ENCODE data around the gene MICB.
"Not testable (repeated sequence)": the region's sequence is repeated elsewhere in the genome, so short reads cannot be mapped to it uniquely, and the experiment has no call there.

MICB gene

GRCh38 chr6:31497531-31498476 is at the start of gene MICB:
Gene MICB, plus strand, starts transcription at chr6:31498145. Its CDS starts 49 bp downstream, at chr6:31498194.
- peak in 27 of 56 donors; percentile 4 to 70 (median 24) for DNase-seq

GRCh38 chr6:31450751-31451150 is 47.2 kb upstream of the MICB start:
- DNase-seq: no peak

- no peak for DNase-seq
Observed at GRCh38 chr6:31452859-31453258, 45.1 kb upstream of the MICB start.

DNA sequence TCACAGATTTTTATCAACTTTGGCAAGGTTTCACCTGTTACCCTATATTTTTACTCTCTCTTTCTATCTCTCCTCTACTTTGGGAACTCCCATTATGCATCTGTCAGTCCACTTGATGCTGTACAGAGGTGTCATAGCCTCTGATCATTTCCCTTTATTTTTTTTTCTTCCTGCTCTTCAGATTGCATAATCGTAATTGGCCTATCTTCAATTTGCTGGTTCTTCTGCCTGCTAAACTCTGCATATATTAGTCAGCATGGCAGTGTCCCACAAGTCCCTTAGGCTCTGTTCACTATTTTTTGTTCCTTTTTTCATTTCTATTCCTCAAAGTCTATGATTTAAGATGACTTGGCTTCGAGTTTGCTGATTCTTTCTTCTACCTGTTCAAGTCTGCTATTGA is 44.7 kb upstream of the MICB start:
- DNase-seq: no peak

DNA sequence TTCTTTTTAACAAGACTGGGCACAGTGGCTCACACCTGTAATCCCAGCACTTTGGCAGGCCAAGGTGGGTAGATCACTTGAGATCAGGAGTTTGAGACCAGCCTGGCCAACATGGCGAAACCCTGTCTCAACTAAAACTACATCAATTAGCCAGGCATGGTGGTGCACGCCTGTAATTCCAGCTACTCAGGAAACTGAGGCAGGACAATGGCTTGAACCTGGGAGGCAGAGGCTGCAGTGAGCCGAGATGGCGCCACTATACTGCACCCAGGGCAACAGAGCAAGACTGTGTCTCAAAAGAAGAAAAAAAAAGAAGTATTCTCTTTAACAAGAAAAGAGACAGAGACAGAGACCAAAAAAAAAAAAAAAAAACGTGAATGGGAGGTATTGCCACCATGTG is 38.1 kb upstream of the MICB start:
- DNase-seq: not testable (repeated sequence)

DNA sequence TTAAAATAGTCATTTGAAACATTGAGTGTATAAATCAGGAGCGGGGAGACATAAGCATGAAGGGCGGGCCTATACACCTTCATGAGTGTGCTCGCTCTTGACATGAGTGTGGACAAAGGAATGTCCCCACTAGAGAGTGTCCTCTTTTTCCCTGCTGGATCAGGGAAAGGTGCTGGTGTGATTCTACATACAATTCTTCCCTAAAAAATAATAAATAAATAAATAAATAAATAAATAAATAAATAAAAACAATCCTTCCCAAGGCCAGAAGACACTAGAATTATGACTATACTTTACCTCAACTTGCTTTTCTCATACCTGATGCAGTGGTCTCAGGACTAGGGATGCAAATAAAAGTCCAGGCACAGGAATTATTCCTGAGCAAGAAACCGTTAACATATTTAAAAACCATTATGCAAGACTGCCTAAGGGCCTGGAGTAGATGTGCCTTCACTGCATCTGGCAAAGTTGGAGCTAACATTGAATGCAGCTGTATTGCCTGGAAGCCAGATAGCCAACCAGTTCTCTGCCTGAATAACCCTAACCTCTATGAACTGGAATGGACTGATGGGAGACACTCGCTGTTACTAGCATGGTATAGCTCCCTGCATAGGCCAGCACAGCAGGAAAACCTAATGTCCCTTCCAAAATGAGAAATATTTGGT is 37.5 kb upstream of the MICB start:
- no peak for DNase-seq

DNA sequence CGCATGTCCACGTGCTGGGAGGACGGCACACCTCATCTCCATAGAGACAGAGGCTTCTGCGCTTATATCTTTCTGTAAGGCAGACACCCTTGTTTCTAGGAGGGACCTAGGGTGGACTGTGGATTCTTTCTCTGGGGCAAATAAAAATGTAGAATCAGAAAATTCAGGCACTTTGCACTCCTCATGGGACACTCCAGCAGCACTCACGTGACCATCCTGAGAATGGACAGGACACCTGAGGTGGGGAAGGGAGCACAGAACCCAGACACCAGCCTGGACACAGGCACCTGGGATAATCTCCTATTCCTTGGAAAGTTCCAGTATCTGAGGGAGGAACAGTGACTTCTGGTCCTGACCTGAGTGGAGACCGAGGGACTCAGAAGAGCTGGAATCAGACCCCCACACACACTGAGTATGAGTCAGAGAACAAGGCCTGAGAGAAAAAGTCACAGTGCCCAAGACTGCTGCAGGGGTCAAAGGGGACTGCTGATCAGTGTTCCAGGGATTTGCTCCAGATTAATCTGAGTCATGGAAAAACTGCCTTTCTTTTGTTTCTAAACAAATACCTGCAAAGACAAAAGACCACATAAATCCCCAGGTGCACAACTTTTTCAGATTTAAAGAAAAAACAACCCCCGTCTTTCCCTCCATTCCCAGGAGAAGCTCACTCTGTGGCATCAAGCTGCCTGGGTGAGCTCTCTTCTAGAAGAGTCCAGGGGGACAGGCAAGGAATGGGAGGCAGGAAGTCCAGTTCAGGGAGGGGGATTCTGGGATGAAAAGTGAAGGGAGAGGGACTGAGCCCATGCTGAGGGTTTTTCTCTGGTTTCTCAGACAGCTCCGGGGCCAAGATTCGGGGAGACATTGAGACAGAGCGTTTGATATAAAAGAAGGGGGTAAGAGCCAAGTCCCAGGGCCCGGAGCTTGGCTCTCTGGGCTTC is 35.6 kb upstream of the MICB start:
- DNase-seq: no peak

DNA sequence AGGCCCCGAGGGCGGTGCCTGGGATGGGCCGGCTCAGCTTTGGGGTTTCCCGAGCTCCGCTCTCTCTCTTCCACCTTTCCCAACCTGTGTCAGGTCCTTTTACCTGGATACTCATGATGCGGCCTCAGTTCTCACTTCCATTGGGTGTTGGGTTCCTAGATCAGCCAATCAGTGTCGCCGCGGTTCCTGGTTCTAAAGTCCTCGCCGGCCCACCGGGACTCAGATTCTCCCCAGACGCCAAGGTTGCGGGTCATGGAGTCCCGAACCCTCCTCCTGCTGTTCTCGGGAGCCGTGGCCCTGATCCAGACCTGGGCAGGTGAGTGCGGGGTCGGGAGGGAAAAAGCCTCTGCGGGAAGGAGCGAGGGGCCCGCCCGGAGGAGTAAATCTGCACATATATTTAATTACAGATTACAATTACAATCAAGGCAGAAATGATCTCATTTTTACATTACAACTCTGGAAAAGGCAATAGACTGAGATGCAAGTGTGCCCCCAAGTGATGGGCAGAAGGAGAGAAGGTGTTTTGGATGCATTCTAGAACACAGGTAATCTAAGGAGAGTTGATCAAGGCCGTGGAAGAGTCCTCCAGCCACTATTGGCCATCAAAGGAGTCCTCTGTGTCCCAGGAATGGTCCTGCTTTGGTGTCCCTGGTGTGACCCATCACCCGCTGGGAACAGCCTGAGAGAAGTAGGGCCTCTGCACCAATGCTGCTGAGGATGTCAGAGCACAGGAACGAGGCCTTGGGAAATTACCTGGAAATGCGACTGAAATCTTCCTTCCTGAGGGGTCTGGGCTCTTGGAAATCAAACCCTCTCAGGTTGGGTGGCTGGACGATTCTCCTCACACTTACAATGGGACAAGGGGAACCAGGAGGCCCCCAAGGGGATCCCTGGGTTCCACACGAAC is 34.7 kb upstream of the MICB start:
- peak in 54 of 56 donors; percentile 4 to 90 (median 59) for DNase-seq

DNA sequence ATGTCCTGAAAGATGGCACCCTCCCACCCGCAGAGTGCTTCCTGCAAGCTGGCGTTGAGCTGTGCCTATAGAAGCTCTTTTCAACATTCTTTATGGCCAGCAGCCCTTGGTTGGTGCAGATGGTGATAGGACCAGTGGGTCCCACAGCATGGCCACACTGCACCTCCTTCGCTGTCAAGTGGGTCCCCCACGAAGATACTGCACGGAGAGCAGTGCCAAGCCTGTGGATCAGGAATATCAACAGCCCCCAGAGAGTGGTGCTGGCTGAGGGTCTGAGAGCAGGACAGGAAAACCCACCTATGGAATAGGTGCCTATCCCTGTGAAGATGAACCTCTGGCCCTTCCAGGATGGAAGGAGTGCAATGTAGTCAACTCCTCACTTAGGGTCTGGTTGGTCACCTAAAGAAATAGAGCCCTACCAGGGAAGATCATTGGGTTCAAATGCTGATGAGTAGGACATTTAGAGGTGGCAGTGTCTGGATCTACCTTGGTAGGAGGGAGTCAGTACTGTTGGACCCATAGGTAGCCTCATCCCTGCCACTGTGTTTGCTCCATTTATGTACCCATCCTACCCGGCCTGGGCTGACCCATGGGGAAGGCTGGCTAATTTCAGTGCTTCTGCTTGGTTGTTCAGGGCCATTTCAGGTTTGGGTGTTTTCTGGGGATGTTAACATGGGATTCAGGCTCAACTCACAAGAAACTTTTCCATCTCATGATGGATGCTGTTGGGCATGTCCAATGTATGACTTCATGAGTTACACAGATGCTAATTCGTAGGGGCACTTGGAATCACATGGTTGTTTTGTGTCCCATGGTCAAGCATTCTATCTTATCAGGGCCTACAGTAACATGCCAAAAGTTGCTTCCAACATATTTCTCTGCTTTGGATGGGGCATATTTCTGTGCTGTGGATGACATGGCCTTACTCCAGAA is 33.4 kb upstream of the MICB start:
- no peak for DNase-seq

GRCh38 chr6:31465185-31465536 is 32.8 kb upstream of the MICB start:
- DNase-seq: no peak

DNA sequence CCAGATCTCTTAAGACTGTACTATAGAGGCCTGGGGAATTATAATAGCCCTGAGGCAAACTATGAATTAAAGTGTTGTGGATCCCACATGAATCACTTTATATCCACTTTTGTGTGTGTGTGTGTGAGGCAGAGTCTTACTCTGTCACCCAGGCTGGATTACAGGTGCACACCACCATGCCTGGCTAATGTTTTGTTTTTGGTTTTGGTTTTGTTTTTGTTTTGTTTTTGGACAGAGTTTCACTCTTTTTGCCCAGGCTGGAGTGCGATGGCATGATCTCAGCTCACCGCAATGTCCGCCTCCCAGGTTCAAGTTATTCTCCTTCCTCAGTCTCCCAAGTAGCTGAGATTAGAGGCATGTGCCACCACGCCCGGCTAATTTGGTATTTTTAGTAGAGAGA is 32.2 kb upstream of the MICB start:
- no peak for DNase-seq

DNA sequence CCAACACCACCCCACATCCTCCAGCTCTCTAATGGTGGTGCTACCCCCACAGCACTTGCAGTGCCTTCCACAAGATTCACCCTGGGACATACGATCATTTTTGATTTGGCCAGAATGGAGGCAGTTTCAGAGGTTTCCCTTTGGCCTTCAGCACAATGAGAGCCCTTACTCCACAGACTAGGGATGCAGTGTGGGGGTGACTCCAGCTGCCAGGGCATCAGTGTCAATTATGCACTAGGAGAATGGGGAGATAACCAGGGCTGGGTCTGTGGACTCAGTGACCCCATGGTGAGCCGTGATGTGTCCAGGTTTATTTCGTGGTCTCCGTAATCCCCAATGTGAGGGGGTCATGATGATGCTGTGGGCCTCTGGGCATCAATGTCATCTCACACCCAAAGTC is 31.5 kb upstream of the MICB start:
- DNase-seq: no peak

- no peak for DNase-seq
Observed at GRCh38 chr6:31467151-31467550, 30.8 kb upstream of the MICB start.

DNA sequence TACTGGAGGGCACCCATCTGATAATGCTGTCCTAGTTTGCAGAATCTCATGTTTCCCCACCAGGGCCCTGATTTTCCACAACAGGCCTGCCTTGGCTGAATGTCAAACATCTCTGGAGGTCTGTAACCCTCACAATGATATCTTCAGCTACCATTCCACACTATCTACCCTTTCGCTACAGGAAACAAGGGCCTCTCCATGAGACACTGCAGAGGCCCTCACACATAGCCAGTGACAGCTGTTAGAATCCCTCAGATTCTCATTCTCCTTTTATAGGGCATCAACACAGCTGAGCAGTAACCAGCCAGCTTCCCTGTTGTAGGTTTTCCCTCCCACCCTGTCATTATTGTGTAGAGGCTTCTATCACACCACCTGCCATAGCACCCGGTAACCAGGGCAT is 29.6 kb upstream of the MICB start:
- DNase-seq: no peak

DNA sequence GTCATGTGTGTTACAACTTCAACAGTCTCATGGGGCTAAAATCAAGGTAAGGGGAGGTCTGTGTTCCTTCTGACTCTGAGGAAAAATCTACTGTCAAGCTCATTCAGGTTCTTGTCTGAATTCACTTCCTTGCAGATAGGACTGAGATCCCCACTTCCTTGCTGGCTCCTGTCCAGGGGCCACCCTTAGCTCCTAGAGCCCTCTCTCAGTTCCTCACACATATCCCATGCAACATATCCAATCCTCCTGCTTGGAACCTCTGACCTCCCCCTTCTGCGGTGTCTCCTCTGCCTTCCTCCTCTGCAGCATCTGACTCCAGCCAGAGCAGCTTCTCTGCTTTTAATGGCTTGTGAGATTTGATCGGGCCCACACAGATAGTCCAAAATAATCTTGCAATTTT is 27.1 kb upstream of the MICB start:
- no peak for DNase-seq

DNA sequence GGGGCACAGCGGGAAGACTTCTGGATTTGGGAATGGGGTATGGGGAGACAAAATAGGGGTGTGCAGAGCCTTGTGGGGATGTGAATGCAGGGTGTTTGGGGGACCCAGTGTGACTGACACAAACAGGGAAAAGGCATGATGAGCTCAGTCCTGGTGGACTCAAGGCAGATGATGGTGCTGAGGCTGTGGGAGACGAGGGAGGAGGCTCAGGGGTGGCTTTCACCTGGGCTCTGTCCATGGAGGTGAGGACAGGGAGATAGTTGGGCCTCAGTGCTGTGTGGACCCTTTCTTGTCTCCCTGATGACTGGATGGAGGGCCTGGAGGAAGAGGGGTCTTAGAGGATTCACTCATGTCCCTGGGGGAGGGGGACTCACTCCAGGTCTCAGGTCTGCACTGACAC is 26.2 kb upstream of the MICB start:
- DNase-seq: no peak

DNA sequence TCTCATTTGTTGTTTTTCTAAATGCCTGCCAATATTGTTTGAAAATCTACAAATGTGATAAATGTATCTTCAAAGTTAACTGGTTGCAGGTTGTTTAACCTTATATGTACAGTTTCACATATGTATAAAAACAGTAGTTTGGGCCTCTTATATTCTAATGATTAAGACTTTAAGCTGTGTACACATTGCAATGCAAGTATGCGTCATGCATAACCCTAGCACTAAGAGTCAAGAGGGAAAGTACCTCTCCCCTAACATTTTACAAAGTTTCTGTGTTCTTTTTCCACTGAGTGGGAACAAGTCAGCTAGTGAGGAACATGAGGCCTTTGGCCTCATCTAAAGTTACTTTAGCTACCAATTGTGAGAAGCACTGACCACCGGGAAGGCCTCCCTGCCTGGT is 25.7 kb upstream of the MICB start:
- no peak for DNase-seq

GRCh38 chr6:31473244-31473643 is 24.7 kb upstream of the MICB start:
- no peak for DNase-seq

Data from nucleus accumbens (tissue), 56 donors.